OCI-LY7 (cell line): ENCODE results near the gene SPARC.

Experiments used
- CTCF ChIP-seq: fragments of 200-600 bp; sonication (generic); conservative IDR thresholded peaks from 2 replicates; pipeline ENCODE4 v1.5.1; 2014; ENCODE audit warnings: mild to moderate bottlenecking, antibody characterized with exemption, low read length, moderate library complexity, mixed read lengths
- EZH2phosphoT487 ChIP-seq: fragments of 200-600 bp; sonication (generic); IDR thresholded peaks from 2 replicates; pipeline ENCODE4 v1.6.1; 2018; ENCODE audit warnings: low read depth, borderline replicate concordance, mild to moderate bottlenecking, mixed run types, antibody characterized with exemption, low read length, moderate library complexity, mixed read lengths

- TF ChIP-seq CTCF (no peak), EZH2phosphoT487 (no peak)
Measured at GRCh38 chr5:151657114-151657513, 29.6 kb downstream of the SPARC start.
